A549 (cell line): Measurements from ENCODE around the gene CEBPB. TPM values are rescaled to one million over a fixed set of nuclear protein-coding genes. Genes with fewer than 3 reads are reported as not detected.

ENCODE experiments used
- ATAC-seq, 2 experiments: fragments of 200-7000 bp in 1 of 2; fragments of >200 bp in 1 of 2; cut with Nextera tagmentation in 1 of 2; cut with Tn5 transposase in 1 of 2; 3 replicates each; pipeline versions ENCODE4 v1.8.0 to v1.9.1; 2018 to 2020; ENCODE audit warnings: mild to moderate bottlenecking in 1 of 2, moderate library complexity in 1 of 2
- CTCF ChIA-PET: fragments of 300-600 bp; sonication (Branson Sonifier 250); formaldehyde crosslinking; extraction: SDS; loops from one replicate; lab custom pipeline; 2021; ENCODE audit warnings: antibody characterized with exemption, inconsistent platforms; lab: Yijun Ruan, JAX
- POLR2A ChIA-PET: fragments of 350-600 bp; formaldehyde crosslinking; extraction: SDS; loops from one replicate; lab custom pipeline; 2021; ENCODE audit warnings: antibody characterized with exemption, inconsistent platforms; lab: Yijun Ruan, JAX
- DNase-seq, 2 experiments: peaks; one replicate each; pipeline versions ENCODE4 v3.0.0 to v3.0.0-alpha.2; 2011 to 2016; ENCODE audit warnings: low read depth in 1 of 2, low spot score in 1 of 2
- FAIRE-seq: peaks from 2 replicates; lab custom pipeline; 2011; peaks lifted over from hg19 to GRCh38; lab: Jason Lieb, UNC
- H3K27ac ChIP-seq, 2 experiments: fragments of >200 bp; sonication (Bioruptor Twin); formaldehyde crosslinking; 3 replicates each; pipeline ENCODE4 v1.5.1; 2016 to 2017
- H3K4me1 ChIP-seq: fragments of >200 bp; sonication (Bioruptor Twin); formaldehyde crosslinking; 3 replicates; pipeline ENCODE4 v1.6.1; 2016
- H3K4me2 ChIP-seq: fragments of >200 bp; sonication (Bioruptor Twin); formaldehyde crosslinking; 3 replicates; pipeline ENCODE4 v1.6.1; 2016
- H3K4me3 ChIP-seq: fragments of >200 bp; sonication (Bioruptor Twin); formaldehyde crosslinking; 3 replicates; pipeline ENCODE4 v1.5.1; 2016
- H3K9me3 ChIP-seq: fragments of >200 bp; sonication (Bioruptor Twin); formaldehyde crosslinking; 3 replicates; pipeline ENCODE4 v1.6.1; 2016
- CEBPB ChIP-seq, 2 experiments: fragments of >200 bp in 1 of 2; sonication (Bioruptor Twin) in 1 of 2; formaldehyde crosslinking in 1 of 2; IDR thresholded peaks; 2 replicates each; pipeline ENCODE4 v1.6.1; 2012 to 2016
- CHD4 ChIP-seq: fragments of 200-600 bp; sonication (generic); IDR thresholded peaks from 2 replicates; pipeline ENCODE4 v1.6.1; 2016; ENCODE audit warnings: antibody characterized with exemption, mild to moderate bottlenecking, borderline replicate concordance
- EHF ChIP-seq: fragments of 250-450 bp; sonication (Bioruptor Pico); IDR thresholded peaks from 2 replicates; pipeline ENCODE4 v1.5.0; 2020; ENCODE audit warnings: mild to moderate bottlenecking
- ESRRA ChIP-seq: fragments of 150-350 bp; IDR thresholded peaks from 2 replicates; pipeline ENCODE4 v1.6.1; 2014; ENCODE audit warnings: mild to moderate bottlenecking, low read length, borderline replicate concordance
- GATA3 ChIP-seq: IDR thresholded peaks from 2 replicates; pipeline ENCODE4 v1.6.1; 2012; ENCODE audit warnings: borderline replicate concordance
- HEYL ChIP-seq: fragments of 250-450 bp; sonication (Bioruptor Pico); IDR thresholded peaks from 2 replicates; pipeline ENCODE4 v1.8.0; 2021; ENCODE audit warnings: mild to moderate bottlenecking, moderate library complexity
- HOXA7 ChIP-seq: fragments of 250-450 bp; sonication (Bioruptor Pico); IDR thresholded peaks from 2 replicates; pipeline ENCODE4 v1.5.0; 2020; ENCODE audit warnings: mild to moderate bottlenecking, moderate library complexity
- HOXB5 ChIP-seq: fragments of 250-450 bp; sonication (Bioruptor Pico); IDR thresholded peaks from 2 replicates; pipeline ENCODE4 v1.5.0; 2020; ENCODE audit warnings: mild to moderate bottlenecking, moderate library complexity
- JUN ChIP-seq, 2 experiments: fragments of >200 bp; sonication (Bioruptor Twin); formaldehyde crosslinking; IDR thresholded peaks; 2 replicates in 1 of 2; 3 replicates in 1 of 2; pipeline ENCODE4 v1.6.1; 2016 to 2017
- KDM1A ChIP-seq: fragments of 200-600 bp; sonication (generic); IDR thresholded peaks from 2 replicates; pipeline ENCODE4 v1.6.1; 2016; ENCODE audit warnings: low read depth, mild to moderate bottlenecking
- MAFK ChIP-seq: fragments of 450-650 bp; IDR thresholded peaks from 2 replicates; pipeline ENCODE4 v1.6.1; 2014; ENCODE audit not compliant: partially characterized antibody
- NFE2L2 ChIP-seq: fragments of 150-350 bp; conservative IDR thresholded peaks from 2 replicates; pipeline ENCODE4 v1.6.1; 2014; ENCODE audit warnings: low read length
- NR3C1 ChIP-seq: fragments of >200 bp; sonication (Bioruptor Twin); formaldehyde crosslinking; IDR thresholded peaks from 3 replicates; pipeline ENCODE4 v1.6.1; 2017
- PBX3 ChIP-seq: IDR thresholded peaks from 2 replicates; pipeline ENCODE4 v1.6.1; 2012
- RARB ChIP-seq: fragments of 250-450 bp; sonication (Bioruptor Pico); IDR thresholded peaks from 2 replicates; pipeline ENCODE4 v1.8.0; 2021; ENCODE audit warnings: mild to moderate bottlenecking, moderate library complexity
- RFX5 ChIP-seq: fragments of 450-650 bp; IDR thresholded peaks from 2 replicates; pipeline ENCODE4 v1.7.1; 2014; ENCODE audit warnings: antibody characterized with exemption, mild to moderate bottlenecking, moderate library complexity
- RNF2 ChIP-seq: fragments of 200-600 bp; sonication (generic); IDR thresholded peaks from 2 replicates; pipeline ENCODE4 v1.6.1; 2016; ENCODE audit warnings: low read depth, mild to moderate bottlenecking, antibody characterized with exemption, moderate library complexity, borderline replicate concordance
- TFCP2L1 ChIP-seq: fragments of 250-450 bp; sonication (Bioruptor Pico); IDR thresholded peaks from 2 replicates; pipeline ENCODE4 v1.5.0; 2021; ENCODE audit warnings: mild to moderate bottlenecking
- ZC3H11A ChIP-seq: fragments of 450-650 bp; IDR thresholded peaks from 2 replicates; pipeline ENCODE4 v1.6.1; 2014; ENCODE audit warnings: antibody characterized with exemption, mild to moderate bottlenecking
- ZFP36 ChIP-seq: fragments of 450-650 bp; IDR thresholded peaks from 2 replicates; pipeline ENCODE4 v1.6.1; 2014; ENCODE audit warnings: borderline replicate concordance; ENCODE audit not compliant: partially characterized antibody
- ZNF302 ChIP-seq: fragments of 250-450 bp; sonication (Bioruptor Pico); IDR thresholded peaks from 2 replicates; pipeline ENCODE4 v1.9.0; 2021; ENCODE audit warnings: inconsistent platforms, mild to moderate bottlenecking, moderate library complexity
- WGBS: methylation state at CpG from one replicate; pipeline ENCODE4 v1.1.6; 2017; ENCODE audit errors: missing lambda C conversion rate; 5-methylcytosine and 5-hydroxymethylcytosine counted together
- polyA plus RNA-seq, 4 experiments: library from polyadenylated mRNA; depleted of rRNA in 3 of 4; stranded (reverse); fragments of >200 nt; fragmentation: RNase III in 1 of 4; extraction: RNeasy Plus Mini Kit Qiagen cat#74134 plus additional on column Dnase treatment in 1 of 4; gene quantifications; 2 replicates in 3 of 4; 3 replicates in 1 of 4; pipeline ENCODE4 v1.2.3, GENCODE V29; 2011 to 2017

CEBPB gene
- polyA plus RNA-seq, 2 of the 4 experiments (the other 2 are of a cell fraction): 45.4 to 74.0 TPM

GRCh38 chr20:50223039-50224005 lies 32.7 kb downstream of the CEBPB start:
- Histone ChIP-seq H3K4me3 (no peak overlapping the region), H3K4me1 (peaks cover 26% of the 10 kb centered on the region), H3K9me3 (peaks cover 7% of the 10 kb centered on the region; the same call in 2 of the 3 replicates), H3K27ac (peak overlapping the region in 1 of 2 experiments; percentile 76; a peak in 3 of 6 replicates), H3K4me2 (no peak overlapping the region)
- ChIA-PET CTCF (interaction anchor here (0.7 to 1.4 kb wide), 6 partner anchors 9 to 330 kb away, joined by 3 to 4 read pairs (median 3); partner anchors contain the start of gene CEBPB), POLR2A (no interaction called here)
- FAIRE-seq: no peak
- no peak for ATAC-seq
- WGBS: 88% methylated on average over 28 of the region's 28 CpGs
- TF ChIP-seq JUN (IDR thresholded peaks at IDR 0.05): no peak
- no peak for TF ChIP-seq CEBPB (IDR thresholded peaks at IDR 0.05)
- TF ChIP-seq HOXA7 (CRISPR knock-in tag): no peak
- no peak for TF ChIP-seq ZNF302 (CRISPR knock-in tag)
- TF ChIP-seq GATA3: no peak
- TF ChIP-seq RARB (CRISPR knock-in tag): no peak
- TF ChIP-seq ZC3H11A: no peak
- TF ChIP-seq RNF2: no peak
- no peak for TF ChIP-seq MAFK
- no peak for TF ChIP-seq PBX3
- TF ChIP-seq KDM1A: no peak
- TF ChIP-seq HOXB5 (CRISPR knock-in tag): no peak
- TF ChIP-seq RFX5: no peak
- TF ChIP-seq HEYL (CRISPR knock-in tag): no peak
- TF ChIP-seq NFE2L2: no peak
- TF ChIP-seq NR3C1: no peak
- TF ChIP-seq ESRRA: no peak
- no peak for DNase-seq

- ATAC-seq (no peak), DNase-seq (no peak), FAIRE-seq (no peak)
- peak overlapping the region; percentile 8 to 46; a peak in 4 of 6 replicates for H3K27ac ChIP-seq
- WGBS: 0% methylated on average over 1 of the region's 1 CpG
- H3K4me1 ChIP-seq: peaks cover 26% of the 10 kb centered on the region
- H3K4me2 ChIP-seq: no peak overlapping the region
- peaks cover 7% of the 10 kb centered on the region; the same call in 2 of the 3 replicates for H3K9me3 ChIP-seq
- POLR2A ChIA-PET: no interaction called here
- CTCF ChIA-PET: interaction anchor here (0.7 to 1.4 kb wide), 5 partner anchors 10 to 329 kb away, joined by 3 to 4 read pairs (median 3); no protein-coding TSS in a partner anchor
- TF ChIP-seq CHD4: no peak
- no peak for TF ChIP-seq EHF (CRISPR knock-in tag)
- no peak for TF ChIP-seq PBX3
- TF ChIP-seq TFCP2L1 (CRISPR knock-in tag): no peak
- TF ChIP-seq JUN (IDR thresholded peaks at IDR 0.05): no peak
- TF ChIP-seq ZFP36: no peak
- no peak overlapping the region for H3K4me3 ChIP-seq
Measured at GRCh38 chr20:50224052-50224451, 33.4 kb downstream of the CEBPB start.
